NK-92 (cell line): ENCODE data around the gene HSF2BP.
"Not testable (repeated sequence)": the region's sequence is repeated elsewhere in the genome, so short reads cannot be mapped to it uniquely, and the experiment has no call there.

Source experiments
- DNase-seq: peaks from one replicate; lab custom pipeline; 2025; ENCODE audit not compliant: unreplicated experiment; lab: John Stamatoyannopoulos, UW

HSF2BP gene

DNA sequence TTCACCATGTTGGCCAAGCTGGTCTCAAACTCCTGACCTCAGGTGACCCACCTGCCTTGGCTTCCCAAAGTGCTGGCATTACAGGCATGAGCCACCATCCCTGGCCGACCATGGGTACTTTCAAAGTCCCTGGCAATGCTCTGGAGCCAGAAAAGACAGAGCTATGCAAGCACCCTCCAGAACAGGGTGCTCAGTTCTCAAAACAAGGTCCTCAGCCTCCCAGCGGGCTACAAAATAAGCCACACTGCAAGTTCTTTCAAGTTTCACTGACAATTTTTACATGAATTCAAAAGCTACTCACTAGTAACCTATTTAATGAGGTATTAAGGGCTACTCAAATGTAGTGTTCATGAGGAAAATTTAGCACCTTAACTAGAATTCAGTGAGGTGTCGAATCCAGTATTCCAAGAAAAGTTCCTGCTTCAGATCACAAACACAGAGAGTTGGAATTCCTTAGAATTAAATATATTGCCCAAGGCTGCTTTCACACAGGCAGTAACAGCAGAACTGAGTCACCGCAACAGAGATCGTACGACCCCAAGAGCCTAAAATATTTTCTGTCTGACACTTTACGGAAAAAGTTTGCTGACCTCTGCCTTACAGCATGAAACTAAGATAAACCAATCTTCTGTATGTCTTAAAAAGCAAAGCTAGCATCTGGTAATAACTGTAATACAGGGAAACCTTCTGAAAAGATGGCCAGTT is 60.7 kb downstream of the HSF2BP start:
- no peak for DNase-seq

DNA sequence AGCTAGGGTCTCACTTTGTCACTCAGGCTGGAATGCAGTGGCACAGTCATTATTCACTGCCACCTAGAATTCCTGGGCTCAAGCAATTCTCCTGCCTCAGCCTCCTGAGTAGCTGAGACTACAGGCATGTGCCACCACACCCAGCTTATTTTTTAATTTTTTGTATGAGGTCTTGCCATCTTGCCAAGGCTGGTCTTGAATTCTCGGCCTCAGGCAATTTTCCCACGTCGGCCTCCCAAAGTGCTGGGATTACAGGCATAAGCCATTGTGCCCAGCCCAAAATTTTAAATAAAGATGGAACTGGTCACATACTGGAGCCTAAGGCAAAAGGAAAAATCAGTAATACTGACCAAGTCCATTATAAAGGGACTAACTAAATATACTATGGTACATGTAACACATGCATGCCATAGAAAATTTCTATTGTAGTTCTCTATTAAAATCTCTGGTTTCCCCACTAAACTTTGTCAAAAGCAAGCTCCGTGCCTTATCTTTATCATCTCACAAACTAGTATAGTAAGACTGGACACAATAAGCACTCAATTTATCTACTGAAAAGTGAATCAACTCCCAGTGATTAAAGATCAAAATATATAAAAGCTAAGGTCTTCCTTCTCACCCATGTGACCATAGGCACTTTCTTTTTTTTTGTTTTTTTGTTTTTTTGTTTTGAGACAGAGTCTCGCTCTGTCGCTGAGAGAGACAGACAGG is 61.6 kb downstream of the HSF2BP start:
- DNase-seq, result no peak

DNA sequence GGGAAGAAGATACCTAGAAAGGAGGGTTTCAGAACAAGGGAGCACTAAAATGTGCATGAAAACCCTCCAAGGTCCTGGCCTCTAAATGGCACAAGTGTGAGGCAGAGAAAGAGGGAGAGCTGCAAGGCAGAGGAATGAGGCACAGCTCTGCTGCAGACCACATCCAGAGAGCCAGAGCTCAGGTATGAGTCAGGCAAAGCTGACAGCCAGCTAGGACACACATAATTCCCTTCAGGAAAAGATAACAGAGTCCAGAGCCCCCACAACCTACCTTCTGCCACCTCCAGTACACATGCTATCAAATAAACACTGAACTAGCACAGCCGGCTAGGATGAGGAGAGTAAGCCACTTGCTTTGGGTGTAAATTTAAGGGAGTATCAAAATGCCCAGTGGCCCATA is 62.2 kb downstream of the HSF2BP start:
- no peak for DNase-seq

DNA sequence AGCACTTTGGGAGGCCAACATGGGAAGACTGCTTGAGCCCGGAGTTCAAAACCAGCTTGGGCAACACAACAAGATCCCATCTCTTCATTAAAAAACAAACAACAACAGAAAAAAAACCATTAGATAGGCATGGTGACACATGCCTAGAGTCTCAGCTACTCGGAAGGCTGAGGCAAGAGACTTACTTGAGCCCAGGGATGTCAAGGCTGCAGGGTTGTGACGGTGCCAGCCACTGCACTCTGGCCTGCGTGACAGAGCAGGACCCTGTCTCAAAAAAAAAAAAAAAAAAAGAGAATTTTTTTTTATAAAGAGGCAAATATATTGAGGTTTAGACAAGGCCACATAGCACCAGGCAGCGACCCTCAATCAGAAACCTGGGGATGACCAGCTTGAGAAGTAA is 62.7 kb downstream of the HSF2BP start:
- no peak for DNase-seq

DNA sequence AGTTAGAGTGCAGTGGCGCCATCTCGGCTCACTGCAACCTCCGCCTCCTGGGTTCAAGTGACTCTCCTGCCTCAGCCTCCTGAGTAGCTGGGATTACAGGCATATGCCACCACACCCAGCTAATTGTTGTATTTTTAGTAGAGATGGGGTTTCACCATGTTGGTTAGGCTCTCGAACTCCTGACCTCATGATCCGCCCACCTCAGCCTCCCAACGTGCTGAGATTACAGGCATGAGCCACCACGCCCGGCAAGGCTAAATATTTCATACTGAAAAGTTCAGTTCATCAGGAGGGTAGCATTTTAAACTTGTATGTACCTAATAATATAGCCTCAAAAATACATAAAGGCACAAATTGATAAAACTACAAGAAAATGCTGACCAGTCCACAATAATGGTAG is 63.5 kb downstream of the HSF2BP start:
- DNase-seq, result not testable (repeated sequence)

DNA sequence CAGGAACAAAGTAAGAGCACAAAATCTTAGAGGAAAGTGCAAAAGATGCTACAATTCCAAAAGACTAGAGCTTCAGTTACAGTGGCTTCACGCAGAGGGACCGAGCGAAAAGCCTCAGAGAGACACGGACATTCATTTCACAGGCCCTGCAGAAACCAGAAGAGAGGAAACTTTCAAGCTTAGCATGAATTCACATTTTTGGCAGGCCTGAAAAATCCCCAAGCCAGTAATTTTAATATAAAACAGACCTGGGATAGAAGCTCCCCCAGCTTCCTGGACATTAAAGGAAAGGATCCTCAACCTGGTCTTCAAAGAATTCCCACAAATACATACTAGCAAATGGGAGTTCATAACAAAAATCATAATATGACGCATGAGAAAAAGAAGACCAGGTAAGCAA is 66.2 kb downstream of the HSF2BP start:
- DNase-seq, result no peak

DNA sequence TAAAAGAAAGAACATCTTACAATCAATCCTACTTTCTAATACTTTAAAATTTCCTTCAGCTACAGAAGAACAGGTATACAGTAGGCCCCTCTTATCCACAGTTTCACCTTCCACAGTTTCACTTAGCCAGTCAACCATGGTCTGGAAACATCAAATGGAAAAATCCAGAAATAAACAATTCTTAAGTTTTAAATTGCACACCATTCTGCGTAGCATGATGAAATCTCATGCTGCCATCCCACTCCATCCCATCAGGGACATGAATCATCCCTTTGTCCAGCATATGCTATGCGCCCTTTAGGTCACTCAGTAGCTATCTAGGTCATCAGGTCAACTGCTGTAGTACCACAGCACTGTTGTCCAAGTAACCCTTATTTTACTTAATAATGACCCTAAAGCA is 67.7 kb downstream of the HSF2BP start:
- no peak for DNase-seq

DNA sequence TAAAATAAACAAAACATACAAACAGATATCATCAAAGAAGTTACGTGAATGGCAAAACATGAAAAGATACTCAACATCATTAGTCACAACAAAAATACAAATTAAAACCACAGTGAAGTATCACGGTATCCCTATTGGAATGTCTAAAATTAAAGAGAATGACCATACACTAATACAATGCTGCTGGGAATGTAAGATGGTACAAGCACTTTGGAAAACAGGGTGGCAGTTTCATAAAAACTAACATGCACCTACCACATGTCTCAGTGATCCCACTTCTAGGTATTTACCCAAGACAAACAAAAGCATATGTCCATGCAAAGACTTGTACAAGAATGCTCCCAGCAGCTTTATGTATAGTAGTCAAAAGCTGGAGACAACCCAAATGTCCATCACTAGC is 69.1 kb downstream of the HSF2BP start:
- no peak for DNase-seq

DNA sequence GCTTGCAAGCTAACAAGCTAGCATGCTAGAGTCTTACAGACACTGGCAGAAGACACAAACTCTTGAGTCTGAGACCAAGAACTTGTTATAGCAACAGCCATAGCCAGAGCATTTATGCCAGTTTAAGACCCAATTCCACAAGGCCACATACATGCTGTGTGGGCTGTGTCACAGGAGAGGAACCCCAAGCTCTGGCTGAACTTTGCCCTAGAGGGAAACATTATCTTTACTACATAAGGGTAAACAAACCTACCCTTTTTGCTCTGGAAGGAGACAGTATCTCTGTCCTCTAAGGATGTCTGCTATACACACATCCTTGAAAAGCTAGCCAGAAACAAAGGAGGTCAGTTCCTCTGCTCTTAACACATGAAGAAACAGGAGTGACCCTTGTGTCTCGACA is 70.3 kb downstream of the HSF2BP start:
- DNase-seq, result no peak

DNA sequence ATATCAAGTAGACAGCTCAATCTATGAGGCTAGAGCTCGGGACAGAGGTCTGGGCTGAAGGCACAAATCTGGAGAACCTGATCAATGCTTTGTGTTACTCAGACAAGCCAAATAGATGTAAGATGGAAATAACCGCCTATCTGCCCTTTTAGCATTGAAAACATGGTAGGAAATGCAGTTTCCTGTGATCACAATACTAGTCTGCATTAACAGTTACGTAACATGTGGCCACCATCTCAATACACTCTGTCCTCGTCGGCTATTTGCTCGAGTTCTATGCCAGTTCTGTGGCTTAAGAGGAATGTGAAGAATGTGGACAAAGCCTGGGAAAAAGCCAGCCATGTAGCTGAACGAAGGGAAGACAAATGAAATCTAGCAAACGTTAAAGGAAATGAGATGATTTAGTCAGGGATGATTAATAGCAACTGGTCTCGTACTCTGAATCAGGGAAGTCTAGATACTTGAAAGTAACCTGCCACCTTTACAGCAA is 73.3 kb downstream of the HSF2BP start:
- no peak for DNase-seq

DNA sequence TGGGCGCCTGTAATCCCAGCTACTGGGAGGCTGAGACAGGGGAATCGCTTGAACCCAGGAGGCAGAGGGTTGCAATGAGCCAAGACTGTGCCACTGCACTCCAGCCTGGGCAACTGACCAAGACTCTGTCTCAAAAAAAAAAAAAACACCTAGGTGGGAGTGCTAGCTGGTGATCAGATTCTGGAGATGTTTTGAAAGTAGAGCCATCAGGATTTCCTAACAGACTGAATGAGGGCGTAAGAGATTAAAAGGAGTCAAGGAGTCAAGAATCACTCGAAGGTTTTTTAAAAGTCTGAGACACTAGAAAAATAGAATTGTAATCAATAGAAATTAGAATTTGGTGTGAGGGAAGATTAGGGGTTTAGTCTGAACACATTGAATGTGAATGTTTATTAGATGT is 73.8 kb downstream of the HSF2BP start:
- no peak for DNase-seq

DNA sequence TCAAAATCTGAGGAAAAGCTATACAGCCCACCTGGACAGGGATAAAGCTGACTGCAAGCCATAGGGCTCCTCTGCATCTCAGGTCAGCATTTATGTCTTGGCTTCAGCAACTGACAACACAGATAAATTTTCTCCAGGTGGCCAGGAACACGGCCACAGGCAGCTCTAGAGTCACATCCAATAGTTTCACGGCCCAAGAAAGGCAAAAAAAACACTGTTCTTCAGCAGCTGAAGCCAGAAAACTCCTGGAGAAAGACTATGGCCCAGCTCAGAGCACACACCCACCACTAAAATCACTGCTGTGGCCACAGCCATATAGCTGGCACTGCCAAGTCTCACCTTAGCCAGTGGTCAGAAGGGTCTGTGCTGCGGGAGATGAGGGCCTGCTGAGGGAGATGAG is 77.8 kb downstream of the HSF2BP start:
- no peak for DNase-seq

DNA sequence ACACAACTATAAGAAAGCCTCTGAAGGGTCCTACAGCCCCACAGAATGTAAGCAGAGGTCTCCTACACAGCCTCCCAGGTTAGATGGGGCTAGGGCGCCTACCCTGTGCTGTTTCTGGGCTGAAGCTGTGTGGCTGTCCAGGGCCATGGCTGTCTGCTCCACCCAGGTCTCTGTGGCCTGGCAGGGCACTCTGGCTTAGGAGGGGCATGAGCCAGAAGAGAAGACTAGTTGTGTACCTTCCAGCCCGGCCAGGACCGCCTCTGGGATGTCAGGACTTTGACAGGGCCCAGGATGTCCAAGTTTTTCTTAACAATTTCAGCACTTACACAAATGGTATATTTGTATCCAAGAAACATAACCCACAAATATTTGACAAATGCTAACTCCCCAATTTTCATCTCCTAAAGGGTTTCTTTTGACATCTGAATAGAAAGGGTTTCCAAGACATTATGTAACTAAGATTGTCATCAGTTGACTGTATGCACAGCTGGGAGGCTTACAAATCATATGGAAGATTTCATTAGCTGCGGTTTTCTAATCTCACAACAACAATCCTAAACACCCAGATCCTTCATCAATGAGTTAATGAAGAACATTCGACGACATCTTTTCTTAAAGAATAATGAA is 80.5 kb downstream of the HSF2BP start:
- no peak for DNase-seq

DNA sequence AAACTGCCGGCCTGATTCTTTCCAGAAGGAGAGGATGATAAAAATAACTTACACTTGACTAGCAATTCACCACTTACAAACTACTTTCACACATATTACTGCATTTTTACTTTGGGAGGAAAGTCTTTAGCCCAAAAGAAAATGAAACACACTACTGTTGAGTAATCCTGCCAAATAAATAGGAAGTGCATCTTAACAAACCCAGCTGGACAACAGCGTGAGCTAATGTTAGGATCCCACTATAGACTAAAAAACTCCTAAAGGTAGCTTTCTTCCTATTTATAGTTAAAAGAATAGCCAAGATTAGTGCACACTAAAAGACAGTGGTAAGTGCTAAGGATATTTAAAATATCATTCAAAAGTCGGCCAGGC is 83.8 kb downstream of the HSF2BP start:
- DNase-seq, result no peak

DNA sequence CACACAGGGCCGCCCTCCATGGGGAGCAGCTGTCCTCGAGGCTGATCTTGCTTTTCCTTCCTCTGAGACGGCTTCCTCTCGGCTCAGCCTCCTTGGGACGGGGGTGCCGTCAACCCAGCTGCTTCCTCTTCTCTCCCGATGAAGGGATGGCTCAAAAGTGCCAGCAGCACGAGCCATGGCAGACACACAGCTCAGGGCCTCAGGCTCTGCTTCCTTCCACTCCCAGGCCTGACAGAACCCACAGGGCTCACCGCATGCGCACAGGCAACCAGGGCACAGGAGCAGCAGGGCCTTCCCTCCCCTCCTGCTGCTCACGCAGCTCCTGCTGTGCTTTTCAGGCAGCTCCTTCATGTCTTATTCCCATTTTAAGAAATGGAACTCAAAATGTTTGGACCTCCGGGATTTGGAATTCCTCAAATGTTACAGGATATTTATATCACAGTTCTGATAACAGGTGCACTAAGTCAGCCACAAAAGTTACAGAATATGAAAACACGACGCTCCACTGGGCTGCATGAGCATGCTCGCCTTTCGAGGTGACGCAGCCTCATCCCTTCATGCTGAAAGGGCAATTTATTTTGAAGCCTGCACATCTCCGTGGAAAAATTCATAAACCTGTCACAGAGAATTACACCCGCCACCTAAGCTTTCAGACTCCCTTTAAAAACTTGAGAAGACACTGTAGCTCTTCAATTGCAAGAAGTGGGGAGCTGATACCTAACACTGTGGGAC is 84.4 kb downstream of the HSF2BP start:
- no peak for DNase-seq

DNA sequence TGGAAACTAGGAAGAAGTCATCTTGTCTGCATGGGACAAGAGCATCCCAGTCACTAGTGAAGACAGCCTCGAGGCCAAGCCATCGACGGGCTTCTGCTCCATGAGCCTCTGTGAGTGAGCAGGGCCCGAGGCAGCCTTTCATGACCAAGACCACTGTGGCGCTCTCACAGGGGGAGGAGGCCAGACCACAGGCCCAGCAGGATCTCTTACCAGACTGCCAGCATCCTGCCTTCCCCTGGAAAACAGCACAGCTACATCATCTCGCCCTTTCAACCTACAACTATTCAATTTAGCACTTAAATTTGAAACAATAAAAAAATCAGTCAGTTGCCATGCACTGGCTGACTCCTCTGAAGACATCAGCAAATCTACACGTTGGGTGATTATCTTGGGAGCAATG is 85.4 kb downstream of the HSF2BP start:
- DNase-seq, result no peak

DNA sequence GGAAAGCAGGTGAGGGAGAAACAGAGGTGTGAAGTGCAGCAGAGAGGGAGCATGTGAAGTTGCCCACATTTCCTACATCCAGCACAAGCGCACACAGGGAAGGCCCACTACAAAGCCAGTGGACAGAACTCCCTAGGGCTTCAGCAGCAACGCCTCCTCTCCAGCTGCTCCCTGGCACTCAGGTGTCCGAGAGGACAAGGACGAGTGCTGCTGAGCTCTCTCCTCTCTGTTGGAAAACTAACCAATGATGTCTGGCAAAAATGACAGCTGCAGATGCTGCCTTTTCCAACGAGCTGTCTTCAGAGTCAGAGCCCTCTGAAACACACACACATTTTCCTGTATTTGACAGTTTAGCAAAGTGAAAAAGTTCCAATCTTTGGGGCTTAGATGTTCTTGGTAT is 86.8 kb downstream of the HSF2BP start:
- DNase-seq, result no peak

DNA sequence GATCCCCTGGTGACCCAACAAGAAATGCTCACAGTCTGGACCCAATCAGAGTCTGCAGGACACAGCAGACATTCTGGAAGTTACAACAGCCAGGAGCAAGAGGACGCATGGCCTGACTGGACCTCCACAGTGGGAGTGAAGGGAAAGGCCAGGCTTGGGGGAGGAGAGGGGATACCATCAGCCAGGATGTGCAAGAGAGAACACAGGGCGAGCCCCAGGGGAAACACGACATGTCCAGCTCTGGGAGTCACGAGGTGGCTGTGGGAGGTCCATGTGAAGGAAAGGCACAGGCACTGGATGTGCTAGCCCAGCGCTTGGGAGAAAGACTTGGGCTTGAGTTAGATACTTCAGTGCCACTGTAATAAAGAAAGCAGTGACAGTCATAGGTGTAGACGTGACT is 87.3 kb downstream of the HSF2BP start:
- no peak for DNase-seq

DNA sequence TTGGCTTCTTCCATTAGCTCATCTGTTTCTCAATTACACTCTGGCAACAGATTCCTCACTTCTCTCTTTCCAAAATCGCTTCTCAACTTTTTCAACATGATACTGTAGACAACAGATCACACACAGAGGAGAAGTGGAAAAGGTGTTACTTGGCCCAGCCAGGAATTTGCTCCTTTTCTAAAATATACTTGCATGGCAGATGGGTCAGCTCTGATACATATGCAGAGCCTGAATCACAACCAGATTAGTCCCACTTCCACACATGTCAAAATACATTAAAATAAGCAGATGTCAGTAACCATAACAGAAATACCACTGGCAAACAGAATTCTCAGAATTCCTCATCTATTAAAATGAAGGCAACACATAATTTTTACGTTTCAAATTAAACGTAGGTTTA is 89.1 kb downstream of the HSF2BP start:
- DNase-seq, result not testable (repeated sequence)

DNA sequence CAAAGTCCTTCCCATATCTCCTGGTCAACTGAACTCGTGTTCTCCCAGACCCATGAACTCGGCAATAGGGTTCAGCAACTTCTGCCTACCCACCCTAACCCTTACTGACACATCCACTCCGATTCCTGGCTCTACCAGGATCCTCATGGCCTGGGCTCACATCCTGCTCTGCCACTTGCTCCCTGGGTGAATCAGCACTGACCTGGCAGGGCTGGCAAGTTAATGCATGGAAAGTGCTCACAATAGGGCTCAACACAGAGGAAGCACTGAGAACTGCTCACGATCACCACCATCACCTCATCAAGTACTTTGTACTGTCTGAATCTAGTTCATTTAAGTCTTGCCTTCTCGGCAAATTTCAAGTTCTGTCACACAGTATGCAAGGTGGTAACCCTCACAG is 96.8 kb downstream of the HSF2BP start:
- not testable (repeated sequence) for DNase-seq

DNA sequence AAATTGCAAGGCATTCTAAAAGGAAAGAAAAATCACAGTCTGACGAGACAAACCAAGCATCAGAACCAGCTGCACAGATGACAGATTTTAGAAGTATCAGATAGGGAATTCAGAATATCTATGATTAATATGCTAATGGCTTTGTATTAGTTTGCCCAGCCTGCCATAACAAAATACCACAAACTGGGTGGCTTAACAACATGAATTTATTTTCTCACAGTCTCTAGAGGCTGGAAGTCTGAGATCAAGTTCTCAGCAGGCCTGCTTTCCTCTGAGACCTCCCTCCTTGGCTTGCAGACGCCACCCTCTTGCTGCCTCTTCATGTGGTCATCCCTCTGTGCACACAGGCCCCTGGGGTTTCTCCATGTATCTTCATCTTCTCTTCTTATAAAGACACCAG is 118.7 kb downstream of the HSF2BP start:
- not testable (repeated sequence) for DNase-seq
